HG03558 (cell line): Measurements from ENCODE around the gene ZG16.

ENCODE experiments used
- ATAC-seq: cut with Tn5 transposase; IDR thresholded peaks from one replicate; pipeline ENCODE4 v1.9.1; 2021; ENCODE audit warnings: moderate number of reproducible peaks; ENCODE audit not compliant: unreplicated experiment; ENCODE audit errors: extremely low read depth

Gene ZG16

DNA sequence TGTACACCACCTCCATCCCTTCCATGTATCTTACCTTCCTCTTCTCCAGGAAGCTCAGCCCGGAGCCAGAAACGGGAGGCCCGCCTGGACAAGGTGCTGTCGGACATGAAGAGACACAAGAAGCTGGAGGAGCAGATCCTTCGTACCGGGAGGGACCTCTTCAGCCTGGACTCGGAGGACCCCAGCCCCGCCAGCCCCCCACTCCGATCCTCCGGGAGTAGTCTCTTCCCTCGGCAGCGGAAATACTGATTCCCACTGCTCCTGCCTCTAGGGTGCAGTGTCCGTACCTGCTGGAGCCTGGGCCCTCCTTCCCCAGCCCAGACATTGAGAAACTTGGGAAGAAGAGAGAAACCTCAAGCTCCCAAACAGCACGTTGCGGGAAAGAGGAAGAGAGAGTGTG, 41.5 kb downstream of the ZG16 start:
- no peak for ATAC-seq

DNA sequence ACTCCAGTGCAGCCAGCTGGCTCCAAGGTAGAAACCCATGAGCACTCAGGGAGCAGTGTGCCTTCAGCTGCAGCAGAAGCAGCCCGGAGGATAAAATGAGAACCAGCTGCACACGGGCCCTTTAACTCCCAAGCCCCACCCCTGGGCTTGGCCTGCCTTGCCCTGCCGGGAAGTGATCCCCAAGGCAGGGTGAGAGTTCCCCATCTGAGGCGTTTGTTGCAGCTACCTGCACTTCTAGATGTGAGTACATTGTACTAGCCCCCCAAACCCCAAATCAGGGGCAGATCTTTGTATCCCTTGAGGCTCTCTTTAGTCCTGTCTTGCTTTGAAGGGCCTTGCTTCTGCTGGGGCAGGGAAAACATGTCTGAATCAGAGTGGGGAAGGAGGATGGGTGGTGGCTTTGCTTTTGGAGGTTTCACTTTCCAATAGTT, 42.2 kb downstream of the ZG16 start, which contains the start of gene MVP:
Gene MVP, plus strand, starts transcription at position 192 of the 431 bp plus-strand sequence. CDS start 10,088 bp downstream, outside the sequence.
- no peak for ATAC-seq

DNA sequence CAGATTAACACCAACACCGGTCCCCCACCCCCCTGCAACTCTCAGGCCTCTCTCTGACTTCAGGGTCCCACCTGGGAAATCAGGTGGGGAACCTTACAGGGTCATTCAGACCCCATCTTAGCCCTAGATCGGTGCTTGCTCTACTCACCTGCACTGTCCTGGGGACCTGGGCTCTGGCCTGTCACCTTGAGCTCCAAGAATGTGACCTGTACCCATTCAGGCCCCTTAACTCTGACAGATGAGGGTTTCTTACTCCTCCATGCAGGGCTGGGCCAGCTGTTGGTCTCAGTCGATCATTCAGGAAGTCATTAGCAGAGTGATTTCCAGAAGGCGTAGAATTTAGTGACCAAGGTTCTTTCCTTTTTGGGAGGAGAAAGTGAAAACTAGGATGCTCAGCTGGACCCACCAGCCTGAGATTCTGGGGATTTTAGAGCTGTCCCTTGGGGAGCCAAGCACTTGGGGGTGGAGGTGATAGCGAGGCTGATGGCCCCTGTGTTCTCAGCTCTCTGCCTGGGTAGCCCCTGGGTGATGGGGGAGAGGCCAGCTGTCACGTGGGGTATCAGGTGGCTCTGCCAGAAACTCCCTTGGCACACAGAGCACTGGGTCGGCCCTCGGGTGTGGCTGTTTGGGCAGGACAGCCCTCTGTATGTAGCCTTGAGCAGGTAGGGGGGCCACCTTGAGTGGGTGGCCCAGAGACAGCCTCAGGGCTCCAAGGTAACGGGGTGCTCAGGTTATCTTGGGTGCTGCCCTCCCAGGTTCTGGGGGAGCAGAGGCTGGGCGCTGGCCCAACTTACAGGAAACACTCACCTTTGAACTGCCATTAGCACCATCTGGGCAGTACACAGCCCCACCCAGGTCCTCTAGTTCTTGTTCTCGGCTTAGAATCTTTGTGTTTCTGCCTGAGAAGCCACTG, 42.9 kb downstream of the ZG16 start:
- ATAC-seq = no peak

DNA sequence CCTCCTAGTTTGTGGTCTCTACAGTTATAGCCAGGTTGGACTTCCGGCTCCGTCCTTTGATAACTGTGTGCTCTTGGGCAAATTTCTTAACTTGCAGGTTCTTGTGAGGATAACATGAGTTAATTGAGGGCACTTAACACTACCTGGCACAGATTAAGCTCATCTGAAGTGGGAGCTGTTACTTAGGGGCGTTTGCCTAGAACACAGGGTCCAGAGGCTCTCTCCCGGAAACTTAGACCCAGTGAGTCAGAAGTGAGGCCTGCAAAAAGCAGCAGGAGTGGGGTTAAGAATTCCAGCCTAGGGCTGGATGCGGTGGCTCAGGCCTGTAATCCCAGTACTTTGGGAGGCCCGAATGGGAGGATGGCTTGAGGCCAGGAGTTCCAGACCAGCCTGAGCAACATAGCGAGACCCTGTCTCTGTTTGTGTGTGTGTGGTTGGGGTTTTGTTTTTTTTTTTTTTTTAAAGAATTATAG, 43.6 kb downstream of the ZG16 start:
- ATAC-seq = no peak

DNA sequence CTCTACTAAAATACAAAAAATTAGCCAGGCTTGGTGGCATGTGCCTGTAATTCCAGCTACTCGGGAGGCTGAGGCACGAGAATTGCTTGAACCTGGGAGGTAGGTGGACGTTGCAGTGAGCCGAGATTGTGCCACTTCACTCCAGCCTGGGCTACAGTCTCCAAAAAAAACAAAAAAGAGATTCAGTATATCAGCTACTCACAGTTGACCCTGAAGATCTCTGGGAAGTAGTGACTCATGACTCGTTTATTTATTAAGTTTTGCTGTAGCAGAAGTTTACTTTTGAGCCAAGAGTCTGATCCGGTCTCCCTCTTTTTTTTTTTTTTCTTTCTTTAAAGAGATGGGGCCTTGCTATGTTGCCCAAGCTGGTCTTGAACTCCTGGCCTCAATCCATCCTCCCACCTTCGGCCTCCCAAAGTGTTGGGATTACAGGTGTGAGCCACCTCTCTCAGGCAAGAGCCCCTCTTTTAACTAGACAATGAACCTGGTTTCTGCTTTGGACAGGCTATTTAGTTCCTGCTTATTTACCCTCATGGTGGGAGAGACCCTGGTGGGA, 46.6 kb downstream of the ZG16 start:
- no peak for ATAC-seq

DNA sequence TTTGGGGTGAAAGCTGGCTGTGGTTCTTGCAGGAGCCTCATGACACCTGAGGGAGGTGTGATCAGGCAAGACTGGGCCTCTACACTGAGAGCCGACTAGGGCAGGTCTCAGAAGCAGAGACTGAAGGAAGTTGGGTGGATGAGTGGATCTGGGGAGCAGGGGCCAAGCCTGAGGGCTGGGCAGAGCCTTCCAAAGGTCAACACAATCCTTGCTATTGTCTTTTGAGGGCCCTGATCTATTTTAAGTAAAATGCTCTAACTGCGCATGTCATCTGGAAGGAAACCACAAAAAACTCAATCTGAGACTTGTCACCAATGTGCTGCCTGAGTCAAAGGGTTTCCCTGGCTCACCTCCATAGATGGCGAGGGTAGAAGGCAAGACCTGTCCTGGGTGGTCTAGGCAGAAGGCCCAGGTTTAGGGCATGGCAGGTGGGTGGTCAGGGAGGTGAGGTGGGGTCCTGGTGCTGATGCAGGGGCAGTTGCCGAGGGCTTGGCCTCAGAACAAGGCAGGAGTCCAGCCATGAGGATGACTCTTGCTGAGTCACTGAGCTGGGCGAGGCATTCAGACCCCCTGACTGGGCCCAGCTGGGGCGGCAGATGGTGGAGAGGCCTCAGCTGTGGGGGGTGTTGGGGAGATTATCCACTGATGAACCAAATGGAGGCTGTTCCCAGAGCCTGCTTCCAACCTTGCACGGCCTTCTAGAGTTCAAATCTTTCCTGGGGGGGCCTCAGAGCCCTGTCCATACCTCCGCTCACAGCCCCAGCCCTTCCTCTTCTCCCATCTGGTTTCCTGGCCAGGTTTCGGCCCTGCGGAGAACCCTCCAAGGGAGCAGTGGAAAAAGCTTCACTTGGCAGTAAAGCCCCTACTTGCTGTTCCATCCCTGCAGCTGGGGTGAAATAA, 47.3 kb downstream of the ZG16 start:
- no peak for ATAC-seq

DNA sequence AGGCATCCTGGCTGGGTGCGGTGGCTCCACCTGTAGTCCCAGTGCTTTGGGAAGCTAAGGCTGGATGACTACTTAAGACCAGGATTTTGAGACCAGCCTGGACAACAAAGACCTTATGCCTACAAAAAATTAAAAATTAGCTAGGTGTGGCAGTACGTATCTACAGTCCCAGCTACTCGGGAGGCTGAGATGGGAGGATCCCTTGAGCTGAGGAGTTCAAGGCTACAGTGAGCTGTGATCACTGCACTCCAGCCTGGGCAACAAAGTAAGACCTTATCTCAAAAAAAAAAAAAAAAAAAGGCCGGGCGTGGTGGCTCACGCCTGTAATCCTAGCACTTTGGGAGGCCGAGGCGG, 48.3 kb downstream of the ZG16 start:
- no peak for ATAC-seq

DNA sequence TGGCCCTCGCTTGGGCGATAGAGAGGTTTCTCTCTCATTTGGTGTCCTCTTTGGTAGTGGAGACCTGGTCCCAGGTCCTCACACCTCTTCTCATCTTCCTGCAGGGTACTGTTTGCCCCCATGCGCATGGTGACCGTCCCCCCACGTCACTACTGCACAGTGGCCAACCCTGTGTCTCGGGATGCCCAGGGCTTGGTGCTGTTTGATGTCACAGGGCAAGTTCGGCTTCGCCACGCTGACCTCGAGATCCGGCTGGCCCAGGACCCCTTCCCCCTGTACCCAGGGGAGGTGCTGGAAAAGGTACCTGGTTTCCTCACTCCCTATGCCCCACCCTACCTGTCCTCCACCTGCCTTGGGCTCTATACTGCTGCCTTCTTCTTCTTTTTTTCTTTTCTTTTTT, 52.7 kb downstream of the ZG16 start:
- no peak for ATAC-seq

DNA sequence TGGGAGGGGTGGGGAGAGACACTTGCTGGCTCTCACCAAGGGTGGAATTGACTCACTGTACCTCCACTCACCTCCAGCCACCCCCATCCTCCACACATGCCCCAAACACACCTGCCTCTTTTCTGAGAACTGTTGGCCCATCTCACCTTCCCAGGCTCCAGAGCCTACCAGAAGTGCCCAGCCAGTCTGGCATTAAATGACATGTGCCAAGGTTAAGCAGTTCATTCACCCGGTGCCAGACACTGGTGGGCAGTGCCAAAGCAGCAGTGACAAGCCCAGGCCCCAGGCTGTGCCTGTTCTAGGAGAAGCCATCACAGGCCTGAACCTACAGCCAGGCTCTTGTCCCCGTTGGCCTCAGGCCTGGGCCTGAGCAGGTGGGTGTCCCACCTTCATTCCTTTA, 53.4 kb downstream of the ZG16 start:
- no peak for ATAC-seq
